ENCODE data around the gene LRMDA. TPM values are rescaled to one million over a fixed set of nuclear protein-coding genes. Genes with fewer than 3 reads are reported as not detected.
A peak's percentile ranks its signal among the peaks of the same experiment; 100 is the strongest.

LRMDA gene
- total and polyA plus RNA-seq, 2 donors from 2014 or later: 23.2 to 48.6 TPM

- Histone ChIP-seq H3K27ac (ENCODE audit: low read depth in 2 of 2, low read length in 2 of 2) (peak overlapping the region; percentile 92 to 93), H3K27me3 (ENCODE audit: control insufficient read depth, insufficient read depth, low read length) (no peaks in the 10 kb centered on the region), H3K4me3 (ENCODE audit: low read length in 3 of 3) (peak overlapping the region; percentile 68 to 88 (median 77)), H3K4me1 (ENCODE audit: control insufficient read depth in 2 of 3, insufficient read depth in 2 of 3, low read depth in 1 of 3, low read length in 3 of 3) (peaks cover 0 to 7% (median 0%) of the 10 kb centered on the region in 3 donors), H3K36me3 (ENCODE audit: control insufficient read depth in 2 of 3, insufficient read depth in 3 of 3, low read length in 3 of 3) (peaks cover 0 to 9% (median 0%) of the 10 kb centered on the region in 3 donors), H3K9me3 (ENCODE audit: control insufficient read depth in 2 of 3, insufficient read depth in 1 of 3, low read length in 3 of 3) (no peaks in the 10 kb centered on the region), H3K9ac (ENCODE audit: low read length in 3 of 3) (peak overlapping the region; percentile 69 to 90 (median 88))
- intact Hi-C loops (cut with DNase I): loop anchor here (10.0 kb wide), 1 partner anchor 908 kb away; no protein-coding TSS in a partner anchor
- no peak for FAIRE-seq
- TF ChIP-seq, protein P1, sequence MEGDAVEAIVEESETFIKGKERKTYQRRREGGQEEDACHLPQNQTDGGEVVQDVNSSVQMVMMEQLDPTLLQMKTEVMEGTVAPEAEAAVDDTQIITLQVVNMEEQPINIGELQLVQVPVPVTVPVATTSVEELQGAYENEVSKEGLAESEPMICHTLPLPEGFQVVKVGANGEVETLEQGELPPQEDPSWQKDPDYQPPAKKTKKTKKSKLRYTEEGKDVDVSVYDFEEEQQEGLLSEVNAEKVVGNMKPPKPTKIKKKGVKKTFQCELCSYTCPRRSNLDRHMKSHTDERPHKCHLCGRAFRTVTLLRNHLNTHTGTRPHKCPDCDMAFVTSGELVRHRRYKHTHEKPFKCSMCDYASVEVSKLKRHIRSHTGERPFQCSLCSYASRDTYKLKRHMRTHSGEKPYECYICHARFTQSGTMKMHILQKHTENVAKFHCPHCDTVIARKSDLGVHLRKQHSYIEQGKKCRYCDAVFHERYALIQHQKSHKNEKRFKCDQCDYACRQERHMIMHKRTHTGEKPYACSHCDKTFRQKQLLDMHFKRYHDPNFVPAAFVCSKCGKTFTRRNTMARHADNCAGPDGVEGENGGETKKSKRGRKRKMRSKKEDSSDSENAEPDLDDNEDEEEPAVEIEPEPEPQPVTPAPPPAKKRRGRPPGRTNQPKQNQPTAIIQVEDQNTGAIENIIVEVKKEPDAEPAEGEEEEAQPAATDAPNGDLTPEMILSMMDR (IDR thresholded peaks at IDR 0.05; ENCODE audit: borderline replicate concordance, extremely low read depth, insufficient read depth): no peak
- peak; percentile 39 to 83 (median 71) for DNase-seq
Observed at GRCh38 chr10:75396631-75397495, 34.6 kb upstream of the LRMDA start.

GRCh38 chr10:75397496-75398199, 33.8 kb upstream of the LRMDA start:
- Histone ChIP-seq H3K9ac (ENCODE audit: low read length in 3 of 3) (peak overlapping the region; percentile 69 to 90 (median 88)), H3K27ac (ENCODE audit: low read depth in 2 of 2, low read length in 2 of 2) (peak overlapping the region; percentile 93 to 97), H3K36me3 (ENCODE audit: control insufficient read depth in 2 of 3, insufficient read depth in 3 of 3, low read length in 3 of 3) (peaks cover 0 to 9% (median 0%) of the 10 kb centered on the region in 3 donors), H3K27me3 (ENCODE audit: control insufficient read depth, insufficient read depth, low read length) (no peaks in the 10 kb centered on the region), H3K4me1 (ENCODE audit: control insufficient read depth in 2 of 3, insufficient read depth in 2 of 3, low read depth in 1 of 3, low read length in 3 of 3) (peaks cover 0 to 7% (median 0%) of the 10 kb centered on the region in 3 donors), H3K9me3 (ENCODE audit: control insufficient read depth in 2 of 3, insufficient read depth in 1 of 3, low read length in 3 of 3) (no peaks in the 10 kb centered on the region), H3K4me3 (ENCODE audit: low read length in 3 of 3) (peak overlapping the region; percentile 68 to 88 (median 77))
- intact Hi-C loops (cut with DNase I): loop anchor here (10.0 kb wide), 1 partner anchor 907 kb away; no protein-coding TSS in a partner anchor
- peak; percentile 19 for FAIRE-seq
- TF ChIP-seq, protein P1 (IDR thresholded peaks at IDR 0.05; ENCODE audit: borderline replicate concordance, extremely low read depth, insufficient read depth): no peak
- peak in 4 of 5 donors; percentile 27 to 55 (median 44) for DNase-seq

DNA sequence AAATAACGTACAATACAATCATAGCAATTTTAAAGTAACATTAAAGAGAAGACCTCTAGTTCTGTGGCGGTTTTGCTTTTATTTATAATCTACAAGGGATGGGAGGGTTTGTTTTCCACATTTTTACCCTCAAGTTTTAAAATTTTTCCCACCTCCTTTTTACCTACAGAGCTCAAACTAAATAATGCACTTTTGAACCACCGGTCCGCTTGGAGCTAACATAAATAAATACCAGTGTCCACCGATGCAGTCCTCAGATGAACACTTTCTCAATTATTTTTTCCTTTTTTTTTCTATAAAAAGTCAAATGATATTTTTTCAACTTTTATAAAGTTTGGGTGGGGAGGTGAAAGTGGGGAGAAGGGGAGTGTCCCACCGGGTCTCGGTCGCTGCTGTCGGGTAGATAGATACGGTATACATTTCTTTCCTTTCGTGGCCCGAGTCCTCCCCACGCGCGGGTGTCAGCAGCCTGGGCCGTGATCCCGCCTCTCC, 33.2 kb upstream of the LRMDA start:
- intact Hi-C loops (cut with DNase I): loop anchor here (10.0 kb wide), 1 partner anchor 907 kb away; no protein-coding TSS in a partner anchor
- TF ChIP-seq, protein P1 (IDR thresholded peaks at IDR 0.05; ENCODE audit: borderline replicate concordance, extremely low read depth, insufficient read depth): no peak
- Histone ChIP-seq H3K27ac (ENCODE audit: low read depth in 2 of 2, low read length in 2 of 2) (peak overlapping the region; percentile 93 to 97), H3K36me3 (ENCODE audit: control insufficient read depth in 2 of 3, insufficient read depth in 3 of 3, low read length in 3 of 3) (peaks cover 0 to 9% (median 0%) of the 10 kb centered on the region in 3 donors), H3K9ac (ENCODE audit: low read length in 3 of 3) (peak overlapping the region; percentile 69 to 88 (median 73)), H3K4me1 (ENCODE audit: control insufficient read depth in 2 of 3, insufficient read depth in 2 of 3, low read depth in 1 of 3, low read length in 3 of 3) (peaks cover 0 to 7% (median 0%) of the 10 kb centered on the region in 3 donors), H3K9me3 (ENCODE audit: control insufficient read depth in 2 of 3, insufficient read depth in 1 of 3, low read length in 3 of 3) (no peaks in the 10 kb centered on the region), H3K4me3 (ENCODE audit: low read length in 3 of 3) (peak overlapping the region; percentile 68 to 88 (median 77)), H3K27me3 (ENCODE audit: control insufficient read depth, insufficient read depth, low read length) (no peaks in the 10 kb centered on the region)
- FAIRE-seq (no peak), DNase-seq (peak in 2 of 5 donors; percentile 27 to 46)
